Measurements from ENCODE around the gene AIMP1. TPM values are rescaled to one million over a fixed set of nuclear protein-coding genes. Genes with fewer than 3 reads are reported as not detected.

Gene AIMP1
- total RNA-seq, 2 donors from 2014 or later, result 12.6 to 37.3 TPM

GRCh38 chr4:106366026-106366425 lies 49.7 kb downstream of the AIMP1 start:
- H3K36me3 ChIP-seq, result no peaks in the 10 kb centered on the region
- H3K4me1 ChIP-seq (ENCODE audit: control insufficient read depth in 1 of 2, low read depth in 2 of 2), result peaks cover 8 to 26% of the 10 kb centered on the region in 2 donors
- no peaks in the 10 kb centered on the region for H3K27me3 ChIP-seq (replicated peaks; ENCODE audit: insufficient read depth)
- peak overlapping the region; percentile 56 to 63 for H3K27ac ChIP-seq
- TF ChIP-seq, protein P1, sequence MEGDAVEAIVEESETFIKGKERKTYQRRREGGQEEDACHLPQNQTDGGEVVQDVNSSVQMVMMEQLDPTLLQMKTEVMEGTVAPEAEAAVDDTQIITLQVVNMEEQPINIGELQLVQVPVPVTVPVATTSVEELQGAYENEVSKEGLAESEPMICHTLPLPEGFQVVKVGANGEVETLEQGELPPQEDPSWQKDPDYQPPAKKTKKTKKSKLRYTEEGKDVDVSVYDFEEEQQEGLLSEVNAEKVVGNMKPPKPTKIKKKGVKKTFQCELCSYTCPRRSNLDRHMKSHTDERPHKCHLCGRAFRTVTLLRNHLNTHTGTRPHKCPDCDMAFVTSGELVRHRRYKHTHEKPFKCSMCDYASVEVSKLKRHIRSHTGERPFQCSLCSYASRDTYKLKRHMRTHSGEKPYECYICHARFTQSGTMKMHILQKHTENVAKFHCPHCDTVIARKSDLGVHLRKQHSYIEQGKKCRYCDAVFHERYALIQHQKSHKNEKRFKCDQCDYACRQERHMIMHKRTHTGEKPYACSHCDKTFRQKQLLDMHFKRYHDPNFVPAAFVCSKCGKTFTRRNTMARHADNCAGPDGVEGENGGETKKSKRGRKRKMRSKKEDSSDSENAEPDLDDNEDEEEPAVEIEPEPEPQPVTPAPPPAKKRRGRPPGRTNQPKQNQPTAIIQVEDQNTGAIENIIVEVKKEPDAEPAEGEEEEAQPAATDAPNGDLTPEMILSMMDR (IDR thresholded peaks at IDR 0.05), result no peak
- DNase-seq (ENCODE audit: low spot score), result no peak
- H3K9me3 ChIP-seq, result no peaks in the 10 kb centered on the region
- ATAC-seq (ENCODE audit: insufficient number of reproducible peaks, low FRiP score, low read depth), result no peak
- H3K4me3 ChIP-seq, result no peak overlapping the region

DNA sequence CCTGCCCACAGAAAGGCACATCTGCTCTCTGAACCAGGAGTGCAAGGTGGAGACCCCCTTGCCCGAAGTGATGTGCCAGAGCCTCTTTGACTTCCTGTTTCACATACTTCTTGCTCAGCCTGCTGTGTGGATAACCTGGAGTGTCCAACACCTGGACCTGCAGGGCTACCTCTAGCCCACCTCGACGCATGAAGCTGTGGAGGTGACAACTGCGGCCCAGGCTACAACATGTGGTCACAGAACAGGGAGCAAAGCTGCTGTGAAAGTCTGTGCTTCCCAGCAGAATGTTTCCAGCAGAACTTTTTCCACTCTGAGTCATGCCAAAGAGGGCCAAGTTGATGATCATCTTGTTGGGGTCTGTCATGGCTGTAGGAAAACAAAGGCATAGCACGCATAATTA lies 50.7 kb downstream of the AIMP1 start:
- H3K4me3 ChIP-seq, result no peak overlapping the region
- no peak overlapping the region for H3K27ac ChIP-seq
- no peaks in the 10 kb centered on the region for H3K27me3 ChIP-seq (replicated peaks; ENCODE audit: insufficient read depth)
- DNase-seq (ENCODE audit: low spot score) (no peak), ATAC-seq (ENCODE audit: insufficient number of reproducible peaks, low FRiP score, low read depth) (no peak)
- no peaks in the 10 kb centered on the region for H3K9me3 ChIP-seq
- peaks cover 8 to 26% of the 10 kb centered on the region in 2 donors for H3K4me1 ChIP-seq (ENCODE audit: control insufficient read depth in 1 of 2, low read depth in 2 of 2)
- H3K36me3 ChIP-seq, result no peaks in the 10 kb centered on the region
- TF ChIP-seq, protein P1 (IDR thresholded peaks at IDR 0.05), result no peak

DNA sequence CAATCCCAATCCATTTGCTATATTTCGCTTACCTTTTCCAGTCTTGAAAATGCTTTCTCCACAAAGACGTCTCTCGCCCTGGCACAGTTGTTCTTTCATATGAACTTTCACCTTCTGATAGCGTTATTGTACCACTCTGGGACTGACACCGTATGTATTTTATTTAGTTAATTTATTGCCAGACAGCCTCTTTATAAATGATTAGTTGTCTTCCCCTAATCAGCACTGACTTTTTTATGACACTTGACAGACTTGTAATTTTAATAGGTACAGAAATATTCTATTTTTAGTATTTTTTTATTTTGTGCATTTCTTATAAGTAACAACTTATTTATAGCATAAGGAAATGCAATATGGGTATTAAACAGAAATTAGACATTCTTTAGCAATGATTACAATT lies 52.3 kb downstream of the AIMP1 start, which contains the start of gene GIMD1:
Gene GIMD1, minus strand, starts transcription at position 101 of the 400 bp plus-strand sequence. CDS start 1,343 bp downstream, outside the sequence.
- Histone ChIP-seq H3K36me3 (no peaks in the 10 kb centered on the region), H3K4me3 (peak within 1 kb of the TSS; percentile 53), H3K4me1 (ENCODE audit: control insufficient read depth in 1 of 2, low read depth in 2 of 2) (peaks cover 8 to 26% of the 10 kb centered on the region in 2 donors), H3K27ac (no peak within 1 kb of the TSS), H3K27me3 (replicated peaks; ENCODE audit: insufficient read depth) (no peaks in the 10 kb centered on the region), H3K9me3 (no peaks in the 10 kb centered on the region)
- DNase-seq (ENCODE audit: low spot score) (no peak), ATAC-seq (ENCODE audit: insufficient number of reproducible peaks, low FRiP score, low read depth) (no peak)
- TF ChIP-seq, protein P1 (IDR thresholded peaks at IDR 0.05), result no peak

GRCh38 chr4:106369456-106370060 lies 53.2 kb downstream of the AIMP1 start:
- DNase-seq (ENCODE audit: low spot score) (no peak), ATAC-seq (ENCODE audit: insufficient number of reproducible peaks, low FRiP score, low read depth) (no peak)
- Histone ChIP-seq H3K27ac (no peak overlapping the region), H3K27me3 (replicated peaks; ENCODE audit: insufficient read depth) (no peaks in the 10 kb centered on the region), H3K9me3 (no peaks in the 10 kb centered on the region), H3K36me3 (no peaks in the 10 kb centered on the region), H3K4me3 (peak overlapping the region; percentile 53), H3K4me1 (ENCODE audit: control insufficient read depth in 1 of 2, low read depth in 2 of 2) (peaks cover 8 to 26% of the 10 kb centered on the region in 2 donors)
- TF ChIP-seq, protein P1 (IDR thresholded peaks at IDR 0.05), result peak; percentile 60

DNA sequence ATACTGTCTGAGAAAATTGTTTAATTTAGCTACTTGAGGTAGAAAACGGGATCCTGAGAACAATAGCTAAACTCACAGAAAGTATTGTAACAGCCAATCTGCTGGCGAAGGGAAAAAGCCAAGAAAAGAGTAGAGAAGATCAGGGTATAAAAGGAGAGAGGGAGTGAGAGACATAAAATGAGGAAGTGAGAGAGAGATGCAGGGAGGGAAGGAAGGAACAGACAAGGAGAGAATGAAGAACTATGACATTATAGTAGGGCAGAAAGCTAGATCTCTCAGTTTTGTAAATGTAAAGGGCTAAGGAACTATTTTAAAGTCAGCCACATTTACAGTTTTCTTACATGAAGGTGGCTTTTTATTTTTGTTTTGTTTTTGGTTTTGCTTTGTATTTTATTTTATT lies 53.9 kb downstream of the AIMP1 start:
- no peak overlapping the region for H3K4me3 ChIP-seq
- TF ChIP-seq, protein P1 (IDR thresholded peaks at IDR 0.05), result no peak
- H3K4me1 ChIP-seq (ENCODE audit: control insufficient read depth in 1 of 2, low read depth in 2 of 2), result peaks cover 7 to 20% of the 10 kb centered on the region in 2 donors
- DNase-seq (ENCODE audit: low spot score), result no peak
- no peak for ATAC-seq (ENCODE audit: insufficient number of reproducible peaks, low FRiP score, low read depth)
- H3K9me3 ChIP-seq, result no peaks in the 10 kb centered on the region
- no peaks in the 10 kb centered on the region for H3K27me3 ChIP-seq (replicated peaks; ENCODE audit: insufficient read depth)
- H3K36me3 ChIP-seq, result no peaks in the 10 kb centered on the region
- H3K27ac ChIP-seq, result no peak overlapping the region
